Measurements from ENCODE around the gene AP3B2.

AP3B2 gene

GRCh38 chr15:82624438-82624837 is 85.2 kb downstream of the AP3B2 start:
- Histone ChIP-seq H3K4me1 (ENCODE audit: control insufficient read depth, insufficient read depth, low read length) (no peaks in the 10 kb centered on the region), H3K27me3 (ENCODE audit: control insufficient read depth, insufficient read depth, low read length) (peaks cover 7% of the 10 kb centered on the region), H3K9ac (ENCODE audit: low read depth, low read length) (no peak overlapping the region), H3K36me3 (ENCODE audit: insufficient read depth, low read length) (no peaks in the 10 kb centered on the region), H3K9me3 (replicated peaks; ENCODE audit: low read length) (no peaks in the 10 kb centered on the region), H3K4me3 (ENCODE audit: low read length) (no peak overlapping the region), H3K4me2 (ENCODE audit: low read length) (no peak overlapping the region)

DNA sequence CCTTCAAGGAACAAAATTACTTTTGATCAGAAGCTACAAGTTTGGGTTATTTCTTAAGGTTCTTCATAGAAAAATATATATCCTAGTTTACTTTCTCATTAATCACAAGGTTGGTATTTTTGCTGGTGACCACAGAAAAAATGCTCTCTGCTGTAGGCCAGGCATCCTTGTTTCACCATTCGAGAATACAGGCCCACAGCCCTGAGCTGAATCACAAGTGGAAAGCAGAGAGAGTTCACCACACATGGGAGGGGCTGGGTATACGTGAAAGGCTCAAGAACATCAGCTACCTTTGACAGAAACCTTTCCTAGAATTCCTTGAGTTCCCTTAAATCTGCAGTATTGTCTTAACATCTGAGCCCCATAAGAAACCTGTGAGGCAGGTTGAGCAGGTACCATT is 85.7 kb downstream of the AP3B2 start:
- no peak overlapping the region for H3K4me2 ChIP-seq (ENCODE audit: low read length)
- H3K9ac ChIP-seq (ENCODE audit: low read depth, low read length), result no peak overlapping the region
- no peaks in the 10 kb centered on the region for H3K4me1 ChIP-seq (ENCODE audit: control insufficient read depth, insufficient read depth, low read length)
- no peaks in the 10 kb centered on the region for H3K9me3 ChIP-seq (replicated peaks; ENCODE audit: low read length)
- no peak overlapping the region for H3K4me3 ChIP-seq (ENCODE audit: low read length)
- peaks cover 7% of the 10 kb centered on the region for H3K27me3 ChIP-seq (ENCODE audit: control insufficient read depth, insufficient read depth, low read length)
- H3K36me3 ChIP-seq (ENCODE audit: insufficient read depth, low read length), result no peaks in the 10 kb centered on the region

DNA sequence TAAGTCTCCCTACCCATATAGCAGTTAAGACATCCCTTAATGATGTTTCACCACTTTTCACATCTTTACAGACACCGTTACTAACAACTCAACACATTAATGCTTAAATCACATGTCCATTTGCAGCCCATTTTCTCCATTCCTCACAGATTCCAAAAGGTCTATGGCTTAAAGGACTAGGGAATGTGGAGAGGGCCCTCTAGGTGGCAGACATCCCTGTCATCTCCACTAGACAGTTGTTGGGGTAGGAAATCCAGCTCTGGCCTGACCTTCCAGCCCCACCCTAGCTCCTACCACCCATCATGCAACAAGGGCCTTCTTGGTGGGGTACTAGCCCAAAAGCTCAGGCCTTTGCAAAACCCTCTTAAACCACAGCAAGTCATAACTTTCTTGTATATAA is 87.7 kb downstream of the AP3B2 start:
- peaks cover 3% of the 10 kb centered on the region for H3K27me3 ChIP-seq (ENCODE audit: control insufficient read depth, insufficient read depth, low read length)
- H3K4me1 ChIP-seq (ENCODE audit: control insufficient read depth, insufficient read depth, low read length), result no peaks in the 10 kb centered on the region
- H3K9ac ChIP-seq (ENCODE audit: low read depth, low read length), result no peak overlapping the region
- H3K4me2 ChIP-seq (ENCODE audit: low read length), result no peak overlapping the region
- no peak overlapping the region for H3K4me3 ChIP-seq (ENCODE audit: low read length)
- H3K9me3 ChIP-seq (replicated peaks; ENCODE audit: low read length), result no peaks in the 10 kb centered on the region
- no peaks in the 10 kb centered on the region for H3K36me3 ChIP-seq (ENCODE audit: insufficient read depth, low read length)

DNA sequence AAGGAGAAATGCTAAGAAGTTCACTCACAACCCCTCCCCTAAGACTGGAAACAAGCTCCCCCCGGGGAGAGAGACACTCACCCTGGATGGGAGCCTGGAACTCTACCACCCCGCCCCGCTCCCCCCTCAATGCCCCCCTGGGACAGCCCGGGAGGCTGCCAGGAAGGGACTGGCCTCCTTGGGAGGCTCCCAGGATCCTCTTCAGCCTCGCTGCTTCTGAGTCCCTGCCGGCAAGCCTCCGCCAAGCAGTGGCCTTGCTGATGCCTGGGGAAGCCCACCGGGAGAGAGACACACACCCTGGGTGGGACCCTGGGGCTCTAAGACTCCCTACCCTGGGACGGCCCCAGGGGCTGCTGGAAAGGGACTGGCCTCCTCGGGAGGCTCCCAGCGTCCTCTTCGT is 95.9 kb downstream of the AP3B2 start:
- no peak overlapping the region for H3K4me3 ChIP-seq (ENCODE audit: low read length)
- H3K36me3 ChIP-seq (ENCODE audit: insufficient read depth, low read length), result no peaks in the 10 kb centered on the region
- H3K4me1 ChIP-seq (ENCODE audit: control insufficient read depth, insufficient read depth, low read length), result no peaks in the 10 kb centered on the region
- no peaks in the 10 kb centered on the region for H3K9me3 ChIP-seq (replicated peaks; ENCODE audit: low read length)
- no peak overlapping the region for H3K9ac ChIP-seq (ENCODE audit: low read depth, low read length)
- no peak overlapping the region for H3K4me2 ChIP-seq (ENCODE audit: low read length)
- peaks cover 12% of the 10 kb centered on the region for H3K27me3 ChIP-seq (ENCODE audit: control insufficient read depth, insufficient read depth, low read length)

DNA sequence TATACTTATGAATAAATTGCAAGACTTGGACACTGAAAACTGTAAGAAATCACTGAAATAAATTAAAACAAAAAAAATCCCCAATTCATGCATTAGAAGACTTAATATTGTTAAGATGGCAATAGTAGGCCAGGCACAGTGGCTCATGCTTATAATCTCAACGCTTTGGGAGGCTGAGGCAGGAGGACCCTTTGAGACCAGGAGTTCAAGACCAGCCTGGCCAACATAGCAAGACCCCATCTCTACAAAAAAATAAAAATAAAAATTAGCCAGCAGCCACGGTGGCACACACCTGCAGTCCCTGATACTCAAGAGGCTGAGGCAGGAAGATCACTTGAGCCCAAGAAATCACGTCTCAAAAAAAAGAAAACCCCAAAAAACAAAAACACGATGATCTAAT is 98.3 kb downstream of the AP3B2 start:
- H3K36me3 ChIP-seq (ENCODE audit: insufficient read depth, low read length), result no peaks in the 10 kb centered on the region
- H3K4me2 ChIP-seq (ENCODE audit: low read length), result no peak overlapping the region
- H3K4me3 ChIP-seq (ENCODE audit: low read length), result no peak overlapping the region
- no peaks in the 10 kb centered on the region for H3K4me1 ChIP-seq (ENCODE audit: control insufficient read depth, insufficient read depth, low read length)
- no peaks in the 10 kb centered on the region for H3K9me3 ChIP-seq (replicated peaks; ENCODE audit: low read length)
- H3K27me3 ChIP-seq (ENCODE audit: control insufficient read depth, insufficient read depth, low read length), result peaks cover 7% of the 10 kb centered on the region
- H3K9ac ChIP-seq (ENCODE audit: low read depth, low read length), result no peak overlapping the region
